SK-N-MC (cell line): Measurements from ENCODE around the gene ZNF157.

Experiments used
- EZH2 ChIP-seq: fragments of 200-600 bp; sonication (generic); IDR thresholded peaks from one replicate; pipeline ENCODE4 v1.6.1; 2017; ENCODE audit warnings: antibody characterized with exemption
- FOXP2 ChIP-seq: optimal IDR thresholded peaks from 2 replicates; pipeline ENCODE3; 2011; ENCODE audit warnings: mild to moderate bottlenecking, moderate library complexity; ENCODE audit not compliant: insufficient read depth; ENCODE audit errors: extremely low read length, control extremely low read depth
- POLR2AphosphoS5 ChIP-seq: IDR thresholded peaks from 2 replicates; pipeline ENCODE4 v1.6.1; 2012; ENCODE audit warnings: mild to moderate bottlenecking, low read depth, low read length, borderline replicate concordance

DNA sequence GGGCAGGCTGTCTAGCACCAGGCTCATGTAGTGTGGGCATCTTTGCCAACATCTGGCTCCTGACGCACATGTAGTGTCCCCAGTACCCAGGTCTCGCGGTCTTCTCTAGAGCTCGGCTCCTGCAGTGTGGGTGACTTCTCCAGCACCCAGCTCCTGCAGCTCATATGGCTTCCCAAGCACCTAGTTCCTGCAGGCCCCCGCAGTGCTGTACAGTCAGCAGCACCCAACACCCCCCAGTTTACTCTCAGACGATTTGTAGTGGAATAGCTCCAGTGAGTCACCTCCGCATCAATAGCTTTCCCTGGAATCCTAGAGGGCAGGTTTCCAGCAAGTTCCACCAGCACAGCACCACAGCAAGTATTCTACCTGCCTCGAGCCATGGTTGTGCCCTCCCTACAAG, 81.7 kb downstream of the ZNF157 start:
- TF ChIP-seq POLR2AphosphoS5 (no peak), EZH2 (no peak), FOXP2 (no peak)
